Activated CD4-positive, alpha-beta T cell treated with anti-CD3 and anti-CD28 coated beads, Interleukin-2, amount 50 U/mL, for 24 hours (primary cell): ENCODE results near the gene PPFIA1.
"Not testable (repeated sequence)": the region's sequence is repeated elsewhere in the genome, so short reads cannot be mapped to it uniquely, and the experiment has no call there.

Experiments
- DNase-seq, 2 donors: peaks; one replicate each; pipeline ENCODE4 v3.0.0-alpha.2; 2020; ENCODE audit warnings: low read depth in 1 of 2, low spot score in 1 of 2

The PPFIA1 gene

GRCh38 chr11:70295166-70295565 is 24.7 kb downstream of the PPFIA1 start:
- not testable (repeated sequence) for DNase-seq

GRCh38 chr11:70296681-70297080 is 26.2 kb downstream of the PPFIA1 start:
- DNase-seq = no peak

DNA sequence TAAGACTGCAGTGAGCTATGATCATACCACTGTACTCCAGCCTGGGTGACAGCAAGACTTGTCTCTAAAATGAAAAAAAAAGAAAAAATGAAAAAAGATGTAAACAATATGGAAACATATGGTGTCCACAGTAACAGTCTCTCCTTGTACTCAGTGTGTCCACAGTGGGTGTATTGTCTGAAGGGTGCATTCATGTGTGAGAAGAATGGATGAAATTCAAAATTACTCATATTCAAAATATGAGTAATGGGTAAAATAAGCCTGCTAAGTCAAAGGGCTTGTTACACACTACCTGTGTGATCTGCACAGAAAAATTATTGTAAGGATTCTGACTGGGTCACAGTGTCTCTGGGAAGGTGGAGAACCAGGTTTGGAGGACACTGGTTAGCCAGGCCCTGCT is 26.9 kb downstream of the PPFIA1 start:
- DNase-seq = no peak

DNA sequence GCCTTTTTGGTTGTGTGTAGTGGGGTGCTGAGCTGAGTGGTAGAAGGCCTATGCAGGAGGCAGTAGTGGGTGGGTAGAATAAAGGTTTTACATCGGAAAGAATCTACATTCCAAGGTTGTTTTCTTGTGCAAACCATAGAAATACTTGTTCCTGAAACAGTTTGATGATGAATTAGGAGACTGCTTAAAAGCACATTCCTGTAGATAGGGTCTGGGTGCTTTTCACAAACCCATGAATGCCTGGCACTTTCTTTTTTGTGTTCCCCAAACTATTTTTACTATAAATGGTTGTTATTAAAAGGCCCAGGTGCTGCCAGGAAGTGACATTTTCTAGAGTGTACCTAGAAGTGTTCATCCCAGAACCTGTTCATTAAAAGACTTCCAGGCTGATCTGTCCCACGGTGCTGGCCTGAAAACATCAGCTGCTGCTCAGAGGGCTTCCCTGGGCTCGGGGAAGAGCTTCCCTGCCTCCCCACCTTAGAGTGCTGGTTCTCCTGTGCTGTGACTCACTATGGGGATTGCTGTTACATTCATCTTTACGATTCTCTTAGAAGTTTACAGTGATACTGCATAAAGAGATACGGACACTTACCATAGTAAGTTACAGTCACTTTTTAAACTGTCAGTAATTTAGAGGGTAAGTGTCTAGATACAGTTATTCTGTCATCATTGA is 27.9 kb downstream of the PPFIA1 start:
- no peak for DNase-seq

GRCh38 chr11:70299636-70300035 is 29.1 kb downstream of the PPFIA1 start:
- DNase-seq = no peak

- no peak for DNase-seq
Observed at GRCh38 chr11:70301191-70301590, 30.7 kb downstream of the PPFIA1 start.

- DNase-seq = no peak
Observed at GRCh38 chr11:70301721-70302418, 31.4 kb downstream of the PPFIA1 start.

GRCh38 chr11:70302419-70302752 is 31.9 kb downstream of the PPFIA1 start:
- no peak for DNase-seq

- DNase-seq = no peak
Observed at GRCh38 chr11:70303070-70303469, 32.6 kb downstream of the PPFIA1 start.

DNA sequence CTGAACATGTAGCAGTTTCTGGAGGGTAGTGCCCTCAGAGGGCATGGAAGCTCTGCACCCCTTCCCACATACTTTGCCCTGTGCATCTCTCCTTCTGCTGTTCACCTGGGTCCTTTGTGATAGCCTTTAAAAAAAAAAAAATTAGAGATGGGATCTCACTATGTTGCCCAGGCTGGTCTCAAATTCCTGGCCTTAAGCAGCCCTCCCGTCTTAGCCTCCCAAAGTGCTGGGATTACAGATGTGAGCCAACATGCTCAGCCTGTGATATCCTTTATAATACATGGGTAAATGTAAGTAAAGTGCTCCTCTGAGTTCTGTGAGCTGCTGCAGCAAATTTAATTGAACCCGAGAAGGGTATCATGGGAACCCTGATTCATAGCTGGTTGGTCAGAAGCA is 33.7 kb downstream of the PPFIA1 start:
- no peak for DNase-seq

DNA sequence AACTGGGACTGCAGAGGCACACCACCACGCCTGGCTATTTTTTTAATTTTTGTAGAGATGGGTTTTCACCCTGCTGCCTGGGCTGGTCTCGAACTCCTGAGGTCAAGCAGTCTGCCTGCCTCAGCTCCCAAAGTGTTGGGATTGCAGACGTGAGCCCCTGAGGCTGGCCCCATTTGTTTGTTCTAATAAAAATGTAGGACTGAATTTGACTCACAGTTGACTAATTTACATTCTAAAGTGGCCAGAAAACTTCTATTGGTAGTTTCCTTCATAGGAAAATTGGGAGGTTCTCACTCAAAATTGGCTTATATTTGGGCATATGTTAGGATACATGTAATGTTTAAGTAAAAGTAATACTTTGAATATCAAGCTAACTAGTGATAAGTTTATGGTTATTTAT is 35.0 kb downstream of the PPFIA1 start:
- DNase-seq = no peak

- no peak for DNase-seq
Observed at GRCh38 chr11:70306586-70307033, 36.1 kb downstream of the PPFIA1 start.

DNA sequence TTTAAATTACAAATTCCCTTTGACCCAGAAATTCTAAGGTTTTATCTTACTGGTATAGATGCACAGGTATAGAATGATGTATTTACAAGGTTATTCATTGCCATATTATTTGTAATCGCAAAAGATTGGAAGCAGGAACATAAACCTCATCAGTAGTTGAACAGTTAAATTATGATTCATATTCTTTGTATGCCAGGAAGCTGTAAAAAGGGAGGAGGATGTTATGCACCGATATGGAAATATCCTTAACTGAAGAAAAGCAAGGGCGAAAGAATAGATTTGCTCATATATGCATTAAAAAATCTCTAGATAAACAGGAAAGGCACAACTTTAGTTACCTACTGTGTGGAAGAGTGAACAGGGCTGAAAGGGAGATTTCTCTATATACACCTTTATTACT is 36.7 kb downstream of the PPFIA1 start:
- no peak for DNase-seq

- no peak for DNase-seq
Observed at GRCh38 chr11:70311616-70312015, 41.1 kb downstream of the PPFIA1 start.

GRCh38 chr11:70312401-70313357 is 42.2 kb downstream of the PPFIA1 start:
- DNase-seq = no peak

DNA sequence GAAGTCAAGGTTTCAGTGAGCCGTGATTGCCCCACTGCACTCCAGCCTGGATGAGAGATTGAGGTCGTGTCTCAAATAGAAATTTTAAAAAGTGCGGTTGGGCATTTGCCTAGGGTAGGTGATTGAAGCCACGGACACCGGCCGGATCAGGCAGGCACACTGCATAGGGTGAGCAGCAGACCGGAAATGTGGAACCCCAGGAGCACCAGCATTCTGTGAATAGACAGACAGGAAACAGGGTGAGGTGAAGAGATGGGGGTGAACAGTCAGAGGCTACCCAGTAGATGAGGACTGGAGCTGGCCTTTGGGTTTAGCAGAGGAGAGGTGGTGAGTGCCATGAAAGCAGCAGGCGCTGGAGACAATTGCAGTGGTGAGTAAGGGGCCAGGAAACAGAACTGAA is 43.5 kb downstream of the PPFIA1 start:
- DNase-seq = no peak

DNA sequence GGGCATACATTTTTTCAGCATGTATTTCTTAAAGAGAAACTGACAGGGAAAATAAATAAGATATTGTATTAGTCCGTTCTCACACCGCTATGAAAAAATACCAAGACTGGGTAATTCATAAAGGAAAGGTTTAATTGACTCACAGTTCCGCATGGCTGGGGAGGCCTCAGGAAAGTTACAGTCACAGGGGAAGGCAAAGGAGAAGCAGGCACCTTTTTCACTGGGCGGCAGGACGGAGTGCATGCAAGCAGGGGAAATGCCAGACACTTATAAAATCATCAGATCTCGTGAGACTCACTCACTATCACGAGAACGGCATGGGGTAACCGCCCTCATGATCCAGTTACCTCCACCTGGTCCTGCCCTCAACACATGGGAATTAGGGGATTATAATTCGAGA is 44.2 kb downstream of the PPFIA1 start:
- no peak for DNase-seq

DNA sequence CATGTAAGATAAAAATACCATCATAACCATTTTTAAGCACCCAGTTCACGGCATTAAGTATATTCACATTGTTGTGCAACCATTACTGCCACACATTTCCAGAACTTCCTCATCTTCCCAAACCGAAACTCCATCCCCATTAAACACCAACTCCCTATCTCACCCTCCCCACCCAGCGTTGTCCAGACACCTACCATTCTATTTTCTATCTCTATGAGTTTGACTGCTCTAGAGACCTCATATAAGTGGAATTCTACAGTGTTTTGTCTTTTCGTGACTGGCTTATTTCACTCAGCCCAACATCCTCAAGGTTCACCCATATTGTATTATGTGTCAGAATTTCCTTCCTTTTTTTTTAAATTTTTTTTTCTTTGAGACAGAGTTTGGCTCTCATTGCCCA is 45.2 kb downstream of the PPFIA1 start:
- DNase-seq = no peak

DNA sequence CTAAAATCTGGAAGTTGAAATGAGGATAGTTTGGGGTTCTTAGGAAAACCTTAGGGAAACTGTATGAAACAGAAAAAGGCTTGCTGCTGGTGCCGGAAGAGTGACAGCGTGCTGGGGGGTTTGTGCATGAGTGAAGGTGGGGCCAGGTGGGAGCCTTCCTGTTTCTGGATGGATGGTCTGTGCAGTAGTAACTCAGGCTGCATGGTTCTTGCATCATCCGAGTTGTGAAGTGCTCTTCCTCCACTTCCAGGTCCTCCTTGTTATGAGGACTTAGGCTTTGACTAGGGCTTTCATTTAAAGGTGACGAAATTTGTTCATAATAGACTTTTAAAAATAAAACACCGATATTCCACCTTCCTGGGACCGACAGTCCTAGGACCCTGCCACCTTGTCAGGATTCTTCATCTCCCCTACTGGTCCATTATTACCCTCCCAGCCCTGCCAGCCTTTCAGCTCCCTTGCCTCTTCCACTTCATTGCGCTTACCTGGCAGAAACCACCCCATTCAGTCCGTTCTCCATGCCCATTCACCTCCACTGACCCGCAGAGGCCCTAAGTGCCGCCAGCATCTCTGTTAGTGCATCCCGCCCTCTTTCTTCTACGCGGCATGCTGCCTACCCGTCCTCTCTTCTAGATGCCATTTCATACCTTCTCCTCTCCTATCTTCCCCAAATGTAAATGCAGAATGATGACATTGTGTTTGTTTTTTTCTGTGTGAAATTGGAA is 47.3 kb downstream of the PPFIA1 start:
- DNase-seq = no peak

GRCh38 chr11:70319396-70320076 is 49.0 kb downstream of the PPFIA1 start:
- DNase-seq = no peak

GRCh38 chr11:70322666-70323065 is 52.2 kb downstream of the PPFIA1 start:
- DNase-seq = no peak
